ENCODE measurements around the gene PAPLN. TPM values are rescaled to one million over a fixed set of nuclear protein-coding genes. Genes with fewer than 3 reads are reported as not detected.

PAPLN gene
- total and polyA plus RNA-seq, 11 donors: 0.30 to 10.3 (median 1.4) TPM

DNA sequence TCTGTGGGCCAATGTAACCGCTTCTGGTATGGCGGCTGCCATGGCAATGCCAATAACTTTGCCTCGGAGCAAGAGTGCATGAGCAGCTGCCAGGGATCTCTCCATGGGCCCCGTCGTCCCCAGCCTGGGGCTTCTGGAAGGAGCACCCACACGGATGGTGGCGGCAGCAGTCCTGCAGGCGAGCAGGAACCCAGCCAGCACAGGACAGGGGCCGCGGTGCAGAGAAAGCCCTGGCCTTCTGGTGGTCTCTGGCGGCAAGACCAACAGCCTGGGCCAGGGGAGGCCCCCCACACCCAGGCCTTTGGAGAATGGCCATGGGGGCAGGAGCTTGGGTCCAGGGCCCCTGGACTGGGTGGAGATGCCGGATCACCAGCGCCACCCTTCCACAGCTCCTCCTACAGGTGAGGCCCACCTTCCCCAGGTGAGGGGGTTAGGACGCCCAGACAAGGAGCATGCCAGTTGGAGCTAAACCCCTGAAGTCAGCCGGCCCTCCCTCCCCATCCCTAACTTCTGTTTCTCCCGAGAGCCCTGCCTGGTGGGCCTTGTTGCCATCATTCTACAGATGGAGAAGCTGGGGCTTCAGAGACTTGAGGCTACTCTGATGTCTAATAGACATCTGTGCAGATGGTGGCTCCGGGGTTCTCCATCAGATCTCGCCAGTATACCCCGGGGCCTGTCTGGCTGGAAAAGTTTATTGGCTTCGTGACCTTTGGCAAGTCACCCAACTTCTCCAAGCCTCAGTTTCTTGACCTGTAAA is 25.3 kb downstream of the PAPLN start:
- DNase-seq (peak in 1 of 5 donors; percentile 34), ATAC-seq (no peak)
- H3K36me3 ChIP-seq: peaks cover 0 to 7% (median 0%) of the 10 kb centered on the region in 9 donors
- no peaks in the 10 kb centered on the region for H3K9me3 ChIP-seq
- H3K27ac ChIP-seq: no peak overlapping the region
- no peaks in the 10 kb centered on the region for H3K4me1 ChIP-seq
- 90 to 94% (median 92%) methylated on average over 10 to 20 of the region's 20 CpGs for WGBS, 4 donors
- H3K4me3 ChIP-seq: no peak overlapping the region
- intact Hi-C loops (cut with DNase I): no loop called here
- no peaks in the 10 kb centered on the region for H3K27me3 ChIP-seq
- TF ChIP-seq POLR2A (IDR thresholded peaks at IDR 0.05) (no peak), CTCF (IDR thresholded peaks at IDR 0.05) (no peak)

GRCh38 chr14:73263606-73264005 is 26.3 kb downstream of the PAPLN start:
- 79 to 89% (median 82%) methylated on average over 6 to 7 of the region's 7 CpGs for WGBS, 4 donors
- no peaks in the 10 kb centered on the region for H3K27me3 ChIP-seq
- DNase-seq (no peak), ATAC-seq (no peak)
- H3K9me3 ChIP-seq: no peaks in the 10 kb centered on the region
- H3K4me3 ChIP-seq: no peak overlapping the region
- H3K4me1 ChIP-seq: no peaks in the 10 kb centered on the region
- H3K27ac ChIP-seq: no peak overlapping the region
- TF ChIP-seq POLR2A (IDR thresholded peaks at IDR 0.05) (no peak), CTCF (IDR thresholded peaks at IDR 0.05) (no peak)
- intact Hi-C loops (cut with DNase I): no loop called here
- peaks cover 0 to 7% (median 0%) of the 10 kb centered on the region in 9 donors for H3K36me3 ChIP-seq

DNA sequence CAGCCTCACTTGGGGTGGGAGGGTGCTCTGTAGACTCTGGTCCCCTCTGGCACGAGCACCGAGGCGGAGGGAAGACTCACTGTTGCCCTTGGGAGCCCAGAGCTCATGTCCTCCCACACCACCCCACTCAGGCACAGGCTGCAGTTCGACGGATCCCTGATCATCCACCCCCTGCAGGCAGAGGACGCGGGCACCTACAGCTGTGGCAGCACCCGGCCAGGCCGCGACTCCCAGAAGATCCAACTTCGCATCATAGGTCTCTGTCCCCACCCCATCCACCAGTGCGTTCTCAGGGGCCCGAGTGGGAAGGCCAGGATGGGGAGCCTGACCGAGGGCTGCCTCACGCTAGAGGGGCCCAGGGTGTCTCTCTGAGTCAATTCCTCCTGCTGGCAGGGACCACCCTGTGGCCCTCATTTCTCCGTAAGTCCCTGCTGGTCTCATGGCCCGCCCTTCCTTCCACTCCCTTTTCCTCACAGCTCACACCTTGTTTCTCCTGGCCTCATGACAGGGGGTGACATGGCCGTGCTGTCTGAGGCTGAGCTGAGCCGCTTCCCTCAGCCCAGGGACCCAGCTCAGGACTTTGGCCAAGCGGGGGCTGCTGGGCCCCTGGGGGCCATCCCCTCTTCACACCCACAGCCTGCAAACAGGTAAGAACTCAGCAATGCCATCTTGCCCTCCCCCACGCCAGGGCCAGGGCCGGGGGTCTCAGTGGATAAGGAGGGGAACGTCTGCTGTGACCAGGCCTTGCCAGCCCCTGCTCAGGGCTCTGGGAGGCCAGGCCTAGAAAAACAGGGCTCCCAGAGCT is 27.0 kb downstream of the PAPLN start:
- DNase-seq (peak in 1 of 5 donors; percentile 61), ATAC-seq (no peak)
- 84 to 90% (median 88%) methylated on average over 16 to 23 of the region's 23 CpGs for WGBS, 4 donors
- no peaks in the 10 kb centered on the region for H3K27me3 ChIP-seq
- H3K27ac ChIP-seq: no peak overlapping the region
- TF ChIP-seq POLR2A (IDR thresholded peaks at IDR 0.05): no peak
- H3K4me1 ChIP-seq: peaks cover 0 to 3% (median under 1%) of the 10 kb centered on the region in 12 donors
- H3K9me3 ChIP-seq: no peaks in the 10 kb centered on the region
- H3K36me3 ChIP-seq: peaks cover 0 to 7% (median 0%) of the 10 kb centered on the region in 9 donors
- intact Hi-C loops (cut with DNase I): no loop called here
- H3K4me3 ChIP-seq: no peak overlapping the region

DNA sequence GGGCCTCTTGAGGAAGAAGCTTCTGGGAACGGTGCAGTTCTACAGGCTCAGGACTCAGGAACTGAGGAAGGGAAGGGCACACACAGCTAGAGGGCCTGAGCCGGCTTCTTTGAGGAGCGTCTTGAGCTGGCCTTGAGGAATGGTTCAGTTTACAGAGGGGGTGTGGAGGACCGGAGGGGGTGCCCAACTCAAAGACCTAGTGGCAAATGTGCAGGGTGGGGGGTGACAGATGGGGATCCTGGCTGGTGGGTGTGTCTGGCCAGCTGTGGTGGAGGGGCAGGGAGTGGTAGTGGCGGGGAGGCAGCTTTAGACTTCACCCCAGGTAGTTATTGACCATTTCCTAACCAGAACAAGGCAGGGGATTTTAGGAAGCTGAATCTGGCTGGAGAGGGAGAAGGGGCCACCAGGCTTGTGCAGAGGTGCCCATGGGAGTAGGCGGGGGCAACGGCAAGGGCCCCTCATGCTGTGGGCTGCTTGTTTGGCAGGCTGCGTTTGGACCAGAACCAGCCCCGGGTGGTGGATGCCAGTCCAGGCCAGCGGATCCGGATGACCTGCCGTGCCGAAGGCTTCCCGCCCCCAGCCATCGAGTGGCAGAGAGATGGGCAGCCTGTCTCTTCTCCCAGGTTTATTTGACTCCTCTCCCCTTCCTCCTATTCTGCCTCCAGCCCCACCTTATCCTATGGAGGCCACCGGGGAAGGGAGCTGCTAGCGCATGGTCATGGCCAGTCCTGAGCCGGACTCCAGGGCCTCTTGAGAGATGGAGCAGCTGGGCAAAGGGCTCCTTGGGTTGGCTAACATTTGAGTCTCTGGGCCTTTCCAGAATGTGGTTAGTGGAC is 27.8 kb downstream of the PAPLN start:
- WGBS, 4 donors: 83 to 90% (median 88%) methylated on average over 17 to 18 of the region's 18 CpGs
- no peak for DNase-seq
- no peak for TF ChIP-seq POLR2A (IDR thresholded peaks at IDR 0.05)
- TF ChIP-seq CTCF (IDR thresholded peaks at IDR 0.05): no peak
- no peaks in the 10 kb centered on the region for H3K27me3 ChIP-seq
- H3K9me3 ChIP-seq: no peaks in the 10 kb centered on the region
- ATAC-seq: no peak
- no peak overlapping the region for H3K4me3 ChIP-seq
- intact Hi-C loops (cut with DNase I): no loop called here
- H3K27ac ChIP-seq: no peak overlapping the region
- H3K4me1 ChIP-seq: peaks cover 0 to 12% (median 8%) of the 10 kb centered on the region in 12 donors
- H3K36me3 ChIP-seq: peaks cover 0 to 7% (median 0%) of the 10 kb centered on the region in 9 donors
